Thyroid gland (tissue), 4 donors: Measurements from ENCODE around the gene PMEPA1.

Experiments used
- POLR2A ChIP-seq, 2 donors: fragments of 450-650 bp; IDR thresholded peaks; one replicate each; pipeline ENCODE4 v1.6.1; 2017; ENCODE audit warnings: antibody characterized with exemption in 2 of 2, mild to moderate bottlenecking in 2 of 2, moderate library complexity in 1 of 2
- TF ChIP-seq, protein P1 (sequence below), 6 experiments: fragments of 200-600 bp in 3 of 6; fragments of 450-650 bp in 3 of 6; sonication (generic) in 3 of 6; IDR thresholded peaks; one replicate each; pipeline ENCODE4 v1.5.1; 2016 to 2019; ENCODE audit warnings: antibody characterized with exemption in 6 of 6, mild to moderate bottlenecking in 2 of 6, inconsistent platforms in 1 of 6, moderate library complexity in 1 of 6

DNA sequence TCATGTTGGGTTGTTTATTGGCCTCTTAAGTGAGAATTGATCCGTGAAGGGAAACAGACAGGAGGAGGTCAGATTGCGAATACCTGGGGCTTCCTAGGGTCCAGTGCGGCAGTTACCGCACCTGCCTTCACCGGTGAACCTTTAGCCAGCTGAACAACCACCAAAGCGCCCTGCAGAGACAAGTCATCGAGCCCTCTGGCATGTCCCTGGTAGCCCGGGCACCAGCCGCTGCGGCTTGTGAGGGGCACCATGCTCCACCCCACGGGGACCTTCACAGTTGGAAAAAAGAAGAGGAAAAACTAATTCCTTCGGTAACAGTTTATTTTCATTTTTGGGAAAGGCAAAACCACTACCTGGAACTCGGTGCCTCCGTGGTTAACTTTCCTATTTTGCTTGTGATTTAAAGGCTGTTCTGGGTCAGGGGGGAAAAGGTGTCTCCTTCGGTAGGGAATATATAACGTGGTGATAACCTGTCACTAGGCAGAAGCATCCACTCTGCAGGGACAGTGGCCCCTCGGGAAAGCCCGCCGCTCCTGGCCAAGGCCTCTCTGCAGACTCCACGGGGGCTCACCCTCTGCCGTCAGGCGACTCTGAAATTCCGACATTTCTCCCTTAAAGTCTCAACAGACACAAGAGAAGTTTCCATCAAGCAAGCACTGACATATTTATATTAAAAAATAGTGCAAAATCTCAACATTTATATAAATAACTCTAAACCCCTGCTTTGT, 58.9 kb downstream of the PMEPA1 start:
- TF ChIP-seq, protein P1, sequence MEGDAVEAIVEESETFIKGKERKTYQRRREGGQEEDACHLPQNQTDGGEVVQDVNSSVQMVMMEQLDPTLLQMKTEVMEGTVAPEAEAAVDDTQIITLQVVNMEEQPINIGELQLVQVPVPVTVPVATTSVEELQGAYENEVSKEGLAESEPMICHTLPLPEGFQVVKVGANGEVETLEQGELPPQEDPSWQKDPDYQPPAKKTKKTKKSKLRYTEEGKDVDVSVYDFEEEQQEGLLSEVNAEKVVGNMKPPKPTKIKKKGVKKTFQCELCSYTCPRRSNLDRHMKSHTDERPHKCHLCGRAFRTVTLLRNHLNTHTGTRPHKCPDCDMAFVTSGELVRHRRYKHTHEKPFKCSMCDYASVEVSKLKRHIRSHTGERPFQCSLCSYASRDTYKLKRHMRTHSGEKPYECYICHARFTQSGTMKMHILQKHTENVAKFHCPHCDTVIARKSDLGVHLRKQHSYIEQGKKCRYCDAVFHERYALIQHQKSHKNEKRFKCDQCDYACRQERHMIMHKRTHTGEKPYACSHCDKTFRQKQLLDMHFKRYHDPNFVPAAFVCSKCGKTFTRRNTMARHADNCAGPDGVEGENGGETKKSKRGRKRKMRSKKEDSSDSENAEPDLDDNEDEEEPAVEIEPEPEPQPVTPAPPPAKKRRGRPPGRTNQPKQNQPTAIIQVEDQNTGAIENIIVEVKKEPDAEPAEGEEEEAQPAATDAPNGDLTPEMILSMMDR (IDR thresholded peaks at IDR 0.05) = no peak
- TF ChIP-seq POLR2A (IDR thresholded peaks at IDR 0.05) = no peak
